Colonic mucosa (tissue), 4 donors: ENCODE data around the gene DGLUCY. TPM values are rescaled to one million over a fixed set of nuclear protein-coding genes. Genes with fewer than 3 reads are reported as not detected.
A peak's percentile ranks its signal among the peaks of the same experiment; 100 is the strongest.
"Not testable (repeated sequence)": the region's sequence is repeated elsewhere in the genome, so short reads cannot be mapped to it uniquely, and the experiment has no call there.

Experiments
- DNase-seq: peaks from one replicate; pipeline ENCODE4 v3.0.0-alpha.2; 2020
- H3K27ac ChIP-seq: fragments of 200-600 bp; one replicate; pipeline ENCODE4 v1.8.0; 2021
- H3K27me3 ChIP-seq: fragments of 200-600 bp; one replicate; pipeline ENCODE4 v1.8.0; 2021
- H3K36me3 ChIP-seq: fragments of 200-600 bp; one replicate; pipeline ENCODE4 v1.8.0; 2021
- H3K4me1 ChIP-seq: fragments of 200-600 bp; one replicate; pipeline ENCODE4 v1.8.0; 2021; ENCODE audit warnings: mild to moderate bottlenecking
- H3K4me3 ChIP-seq: fragments of 200-600 bp; one replicate; pipeline ENCODE4 v1.8.0; 2021
- H3K9ac ChIP-seq, 2 donors: one replicate each; pipeline ENCODE4 v1.7.0; 2013; ENCODE audit warnings: control low read depth in 2 of 2, low read depth in 2 of 2, low read length in 2 of 2
- H3K9me3 ChIP-seq: fragments of 200-600 bp; one replicate; pipeline ENCODE4 v1.8.0; 2021
- CTCF ChIP-seq: fragments of 200-600 bp; IDR thresholded peaks from one replicate; pipeline ENCODE4 v1.8.0; 2022; ENCODE audit warnings: antibody characterized with exemption, mild to moderate bottlenecking
- intact Hi-C: fragments of 100-400 bp; cut with DNase I; formaldehyde crosslinking; loops from one replicate; pipeline ENCODE4 v1.14.1; 2022
- total RNA-seq, 2 donors: library from RNA; stranded (reverse); fragmentation: NEBNext Ultra II Directional in 1 of 2; extraction: Animal tissue kit (Norgen Biotek cat#: 25700) in 1 of 2; gene quantifications; one replicate each; pipeline ENCODE4 v1.2.1, GENCODE V29; 2021
- donor health status: healthy.
- donor health status: DM: no; HTN: no; CAD: no.
- donor health status: DM: no; HTN: no; CAD: no.

The DGLUCY gene
- total RNA-seq, 2 donors from 2014 or later, result 67.3 to 105 TPM

GRCh38 chr14:91173904-91174303 lies 60.0 kb downstream of the DGLUCY start:
- intact Hi-C loops, result loop anchor here (2.0 to 5.0 kb wide), 2 partner anchors 117 to 271 kb away; no protein-coding TSS in a partner anchor
- no peaks in the 10 kb centered on the region for H3K27me3 ChIP-seq
- H3K9ac ChIP-seq, result no peak overlapping the region
- H3K4me1 ChIP-seq, result no peaks in the 10 kb centered on the region
- DNase-seq, result no peak
- H3K9me3 ChIP-seq, result no peaks in the 10 kb centered on the region
- no peak for TF ChIP-seq CTCF
- H3K36me3 ChIP-seq, result peaks cover 3% of the 10 kb centered on the region
- no peak overlapping the region for H3K27ac ChIP-seq
- H3K4me3 ChIP-seq, result no peak overlapping the region

- no peak for TF ChIP-seq CTCF
- Histone ChIP-seq H3K4me1 (no peaks in the 10 kb centered on the region), H3K36me3 (peaks cover 3% of the 10 kb centered on the region), H3K9ac (no peak overlapping the region), H3K9me3 (no peaks in the 10 kb centered on the region), H3K27me3 (no peaks in the 10 kb centered on the region), H3K27ac (no peak overlapping the region), H3K4me3 (no peak overlapping the region)
- intact Hi-C loops, result loop anchor here (2.0 kb wide), 1 partner anchor 273 kb away; no protein-coding TSS in a partner anchor
- no peak for DNase-seq
Observed at GRCh38 chr14:91175291-91176201, 61.7 kb downstream of the DGLUCY start.

- peak; percentile 49 for DNase-seq
- peak; percentile 66 for TF ChIP-seq CTCF
- Histone ChIP-seq H3K9me3 (no peaks in the 10 kb centered on the region), H3K36me3 (peaks cover 13% of the 10 kb centered on the region), H3K27ac (no peak overlapping the region), H3K27me3 (no peaks in the 10 kb centered on the region), H3K4me3 (no peak overlapping the region), H3K9ac (no peak overlapping the region), H3K4me1 (no peaks in the 10 kb centered on the region)
- intact Hi-C loops, result loop anchor here (2.0 kb wide), 1 partner anchor 109 kb away; no protein-coding TSS in a partner anchor
Observed at GRCh38 chr14:91177073-91178034, 63.5 kb downstream of the DGLUCY start.

GRCh38 chr14:91180611-91181010 lies 66.7 kb downstream of the DGLUCY start:
- peaks cover 32% of the 10 kb centered on the region for H3K36me3 ChIP-seq
- H3K9ac ChIP-seq, result no peak overlapping the region
- no peak overlapping the region for H3K4me3 ChIP-seq
- intact Hi-C loops, result no loop called here
- no peaks in the 10 kb centered on the region for H3K4me1 ChIP-seq
- TF ChIP-seq CTCF, result no peak
- H3K27me3 ChIP-seq, result no peaks in the 10 kb centered on the region
- H3K27ac ChIP-seq, result no peak overlapping the region
- DNase-seq, result no peak
- H3K9me3 ChIP-seq, result no peaks in the 10 kb centered on the region

- H3K4me1 ChIP-seq, H3K27ac ChIP-seq, H3K27me3 ChIP-seq, DNase-seq, H3K9me3 ChIP-seq, H3K4me3 ChIP-seq, H3K9ac ChIP-seq, intact Hi-C loops: not testable (repeated sequence)
- H3K36me3 ChIP-seq, result peaks cover 29% of the 10 kb centered on the region
Observed at GRCh38 chr14:91182753-91183152, 68.9 kb downstream of the DGLUCY start.
